Measurements from ENCODE around the gene USP3. TPM values are rescaled to one million over a fixed set of nuclear protein-coding genes. Genes with fewer than 3 reads are reported as not detected.
A peak's percentile ranks its signal among the peaks of the same experiment; 100 is the strongest.

Gene USP3
- total and polyA plus RNA-seq, 2 donors (not counting 3 experiments of a cell fraction or from before 2014, with no cell fraction given), result 18.8 to 52.4 TPM

DNA sequence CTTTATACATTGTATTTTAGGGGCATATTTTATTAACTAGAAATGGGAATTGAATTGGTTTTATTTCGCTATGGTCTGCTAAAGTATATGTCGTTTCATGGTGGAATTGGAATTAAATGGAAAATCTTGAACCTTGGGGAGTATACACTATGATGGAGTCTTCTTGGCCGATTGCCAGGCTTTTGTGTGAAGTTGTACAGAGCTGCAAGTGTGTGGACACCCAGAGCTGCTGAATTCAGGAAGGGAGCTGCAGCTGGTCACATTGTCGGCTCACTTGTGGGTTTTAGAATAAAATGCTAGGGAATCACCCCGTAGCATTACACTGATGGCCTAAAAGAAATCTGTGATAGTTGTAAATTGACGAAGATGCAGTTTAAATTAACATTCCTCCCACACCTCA, 35.1 kb downstream of the USP3 start:
- no peak for TF ChIP-seq POLR2AphosphoS5 (IDR thresholded peaks at IDR 0.05; ENCODE audit: insufficient read depth, low read depth, low read length)
- TF ChIP-seq, protein P1, sequence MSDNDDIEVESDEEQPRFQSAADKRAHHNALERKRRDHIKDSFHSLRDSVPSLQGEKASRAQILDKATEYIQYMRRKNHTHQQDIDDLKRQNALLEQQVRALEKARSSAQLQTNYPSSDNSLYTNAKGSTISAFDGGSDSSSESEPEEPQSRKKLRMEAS (IDR thresholded peaks at IDR 0.05; ENCODE audit: insufficient read depth, insufficient read length), result no peak
- no peak for TF ChIP-seq JUN (IDR thresholded peaks at IDR 0.05; ENCODE audit: borderline replicate concordance, insufficient read depth, insufficient read length, low read depth)
- no peak for FAIRE-seq
- intact Hi-C loops (cut with micrococcal nuclease), result no loop called here
- H3K9ac ChIP-seq (replicated peaks; ENCODE audit: extremely low read depth, insufficient read depth, low read length), result no peak overlapping the region
- peaks cover 56% of the 10 kb centered on the region for H3K79me2 ChIP-seq (ENCODE audit: control insufficient read depth, insufficient read depth, low read length)
- peaks cover 2 to 4% of the 10 kb centered on the region in 2 experiments for H3K36me3 ChIP-seq (ENCODE audit: control insufficient read depth in 2 of 2, extremely low read depth in 1 of 2, insufficient read depth in 2 of 2, low read length in 2 of 2)
- ChIA-PET POLR2A (no interaction called here), CTCF (interaction anchor here (2.7 to 3.9 kb wide), 2 partner anchors 9 to 12 kb away, joined by 10 to 15 read pairs; no protein-coding TSS in a partner anchor)
- H3K4me1 ChIP-seq (ENCODE audit: control insufficient read depth, extremely low read depth, insufficient read depth, low read length), result peaks cover 7% of the 10 kb centered on the region
- no TSS peak for BruUV-seq (replicated peaks)
- H4K20me1 ChIP-seq (replicated peaks; ENCODE audit: control insufficient read depth, extremely low read depth, insufficient read depth, low read length), result no peaks in the 10 kb centered on the region
- H3K27me3 ChIP-seq (ENCODE audit: control insufficient read depth in 2 of 2, insufficient read depth in 2 of 2, low read length in 2 of 2), result no peaks in the 10 kb centered on the region
- H3K9me1 ChIP-seq (replicated peaks; ENCODE audit: control insufficient read depth, extremely low read depth, insufficient read depth, low read length), result no peaks in the 10 kb centered on the region
- DNase-seq (ENCODE audit: low read depth, low spot score), result peak; percentile 69
- no peak overlapping the region for H2AFZ ChIP-seq (ENCODE audit: low read depth, low read length)
- H3K9me3 ChIP-seq (replicated peaks; ENCODE audit: control insufficient read depth, insufficient read depth, low read length), result no peaks in the 10 kb centered on the region
- H3K4me3 ChIP-seq (replicated peaks in 1 of 3; ENCODE audit: insufficient read depth in 1 of 3, low read depth in 1 of 3, low read length in 3 of 3), result no peak overlapping the region
- dilution Hi-C loops (cut with MboI; ENCODE audit: extremely low pct_ligation_motif_present, low sequenced_read_pairs), result no loop called here
- H3K4me2 ChIP-seq (ENCODE audit: insufficient read depth, low read length), result no peak overlapping the region
- H3K27ac ChIP-seq (ENCODE audit: insufficient read depth, low read depth, low read length), result no peak overlapping the region

DNA sequence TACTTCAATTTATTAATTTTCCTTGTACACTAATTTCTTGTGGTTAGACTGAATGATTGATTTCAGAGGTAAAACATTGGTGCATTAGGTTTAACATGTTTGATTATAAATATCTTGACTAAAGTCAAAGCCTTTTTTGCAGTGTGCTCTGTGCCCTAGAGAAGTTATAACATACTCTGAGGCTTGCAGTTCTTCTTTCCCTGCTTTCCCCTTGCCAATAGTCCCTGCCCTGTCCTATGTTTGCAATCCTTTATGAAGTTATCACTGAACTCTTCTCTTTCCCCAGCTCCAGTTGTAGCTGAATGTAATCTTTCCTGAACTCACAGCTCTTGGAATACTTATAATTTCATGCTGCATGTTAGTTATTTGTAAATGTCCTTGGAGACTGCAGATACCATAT, 35.6 kb downstream of the USP3 start:
- Histone ChIP-seq H4K20me1 (replicated peaks; ENCODE audit: control insufficient read depth, extremely low read depth, insufficient read depth, low read length) (no peaks in the 10 kb centered on the region), H3K4me1 (ENCODE audit: control insufficient read depth, extremely low read depth, insufficient read depth, low read length) (peaks cover 10% of the 10 kb centered on the region), H3K4me3 (replicated peaks in 1 of 3; ENCODE audit: insufficient read depth in 1 of 3, low read depth in 1 of 3, low read length in 3 of 3) (no peak overlapping the region), H3K36me3 (ENCODE audit: control insufficient read depth in 2 of 2, extremely low read depth in 1 of 2, insufficient read depth in 2 of 2, low read length in 2 of 2) (peaks cover 2 to 4% of the 10 kb centered on the region in 2 experiments), H3K9me3 (replicated peaks; ENCODE audit: control insufficient read depth, insufficient read depth, low read length) (no peaks in the 10 kb centered on the region), H3K9ac (replicated peaks; ENCODE audit: extremely low read depth, insufficient read depth, low read length) (no peak overlapping the region), H3K27me3 (ENCODE audit: control insufficient read depth in 2 of 2, insufficient read depth in 2 of 2, low read length in 2 of 2) (no peaks in the 10 kb centered on the region), H3K9me1 (replicated peaks; ENCODE audit: control insufficient read depth, extremely low read depth, insufficient read depth, low read length) (no peaks in the 10 kb centered on the region), H3K79me2 (ENCODE audit: control insufficient read depth, insufficient read depth, low read length) (peaks cover 55% of the 10 kb centered on the region), H3K27ac (ENCODE audit: insufficient read depth, low read depth, low read length) (no peak overlapping the region), H3K4me2 (ENCODE audit: insufficient read depth, low read length) (no peak overlapping the region), H2AFZ (ENCODE audit: low read depth, low read length) (no peak overlapping the region)
- no peak for DNase-seq (ENCODE audit: low read depth, low spot score)
- ChIA-PET POLR2A (no interaction called here), CTCF (interaction anchor here (1.3 to 3.9 kb wide), 3 partner anchors 9 to 52 kb away, joined by 3 to 15 read pairs (median 10); no protein-coding TSS in a partner anchor)
- no TSS peak for BruUV-seq (replicated peaks)
- no peak for FAIRE-seq
- dilution Hi-C loops (cut with MboI; ENCODE audit: extremely low pct_ligation_motif_present, low sequenced_read_pairs), result no loop called here
- TF ChIP-seq POLR2A (IDR thresholded peaks at IDR 0.05; ENCODE audit: low read depth, low read length), result no peak
- TF ChIP-seq, protein P1 (IDR thresholded peaks at IDR 0.05; ENCODE audit: insufficient read depth, insufficient read length), result no peak
- TF ChIP-seq GATA2 (IDR thresholded peaks at IDR 0.05; ENCODE audit: insufficient read depth, insufficient read length, low read depth, low read length), result no peak
- TF ChIP-seq POLR2AphosphoS5 (IDR thresholded peaks at IDR 0.05; ENCODE audit: insufficient read depth, low read depth, low read length), result no peak
- no peak for TF ChIP-seq JUN (IDR thresholded peaks at IDR 0.05; ENCODE audit: borderline replicate concordance, insufficient read depth, insufficient read length, low read depth)
- no peak for TF ChIP-seq FOS (IDR thresholded peaks at IDR 0.05; ENCODE audit: borderline replicate concordance, insufficient read depth, low read length)
- no peak for TF ChIP-seq EZH2 (IDR thresholded peaks at IDR 0.05; ENCODE audit: borderline replicate concordance, low read depth, low read length, severe bottlenecking)
- TF ChIP-seq MYC (IDR thresholded peaks at IDR 0.05; ENCODE audit: low read depth, low read length), result no peak
- intact Hi-C loops (cut with micrococcal nuclease), result no loop called here

All from endothelial cell of umbilical vein (primary cell).